HFFc6 (cell line): Measurements from ENCODE around the gene LCNL1. TPM values are rescaled to one million over a fixed set of nuclear protein-coding genes. Genes with fewer than 3 reads are reported as not detected.
A peak's percentile ranks its signal among the peaks of the same experiment; 100 is the strongest.

Experiments
- DNase-seq: peaks from one replicate; pipeline ENCODE4 v3.0.0-alpha.2; 2018
- H3K27ac Mint-ChIP-seq: 2 replicates; pipeline ENCODE4 v1.8.0; 2020; ENCODE audit warnings: mild to moderate bottlenecking, mixed read lengths
- H3K27me3 Mint-ChIP-seq: 2 replicates; pipeline ENCODE4 v1.8.0; 2021; ENCODE audit warnings: mild to moderate bottlenecking, moderate library complexity, mixed read lengths; ENCODE audit not compliant: insufficient read depth
- H3K36me3 Mint-ChIP-seq: 2 replicates; pipeline ENCODE4 v1.8.0; 2021; ENCODE audit warnings: low read depth, mixed read lengths
- H3K4me1 Mint-ChIP-seq: 2 replicates; pipeline ENCODE4 v1.8.0; 2020; ENCODE audit warnings: low read depth, mixed read lengths
- H3K4me3 Mint-ChIP-seq: 2 replicates; pipeline ENCODE4 v1.8.0; 2020; ENCODE audit warnings: mild to moderate bottlenecking, moderate library complexity, mixed read lengths
- H3K9me3 Mint-ChIP-seq: 2 replicates; pipeline ENCODE4 v1.8.0; 2020; ENCODE audit warnings: mild to moderate bottlenecking, mixed read lengths
- CTCF ChIP-seq: fragments of 200-600 bp; sonication (generic); IDR thresholded peaks from 2 replicates; pipeline ENCODE4 v1.5.0; 2021; ENCODE audit warnings: antibody characterized with exemption, mild to moderate bottlenecking
- total RNA-seq, 6 experiments: library from RNA; stranded (reverse); fragmentation: NEBNext Ultra II Directional; extraction: Animal tissue kit (Norgen Biotek cat#: 25700); gene quantifications; 2 replicates in 1 of 6; 3 replicates in 5 of 6; pipeline ENCODE4 v1.2.3, GENCODE V29; 2021

The LCNL1 gene
- total RNA-seq, 6 experiments from 2014 or later = not detected

DNA sequence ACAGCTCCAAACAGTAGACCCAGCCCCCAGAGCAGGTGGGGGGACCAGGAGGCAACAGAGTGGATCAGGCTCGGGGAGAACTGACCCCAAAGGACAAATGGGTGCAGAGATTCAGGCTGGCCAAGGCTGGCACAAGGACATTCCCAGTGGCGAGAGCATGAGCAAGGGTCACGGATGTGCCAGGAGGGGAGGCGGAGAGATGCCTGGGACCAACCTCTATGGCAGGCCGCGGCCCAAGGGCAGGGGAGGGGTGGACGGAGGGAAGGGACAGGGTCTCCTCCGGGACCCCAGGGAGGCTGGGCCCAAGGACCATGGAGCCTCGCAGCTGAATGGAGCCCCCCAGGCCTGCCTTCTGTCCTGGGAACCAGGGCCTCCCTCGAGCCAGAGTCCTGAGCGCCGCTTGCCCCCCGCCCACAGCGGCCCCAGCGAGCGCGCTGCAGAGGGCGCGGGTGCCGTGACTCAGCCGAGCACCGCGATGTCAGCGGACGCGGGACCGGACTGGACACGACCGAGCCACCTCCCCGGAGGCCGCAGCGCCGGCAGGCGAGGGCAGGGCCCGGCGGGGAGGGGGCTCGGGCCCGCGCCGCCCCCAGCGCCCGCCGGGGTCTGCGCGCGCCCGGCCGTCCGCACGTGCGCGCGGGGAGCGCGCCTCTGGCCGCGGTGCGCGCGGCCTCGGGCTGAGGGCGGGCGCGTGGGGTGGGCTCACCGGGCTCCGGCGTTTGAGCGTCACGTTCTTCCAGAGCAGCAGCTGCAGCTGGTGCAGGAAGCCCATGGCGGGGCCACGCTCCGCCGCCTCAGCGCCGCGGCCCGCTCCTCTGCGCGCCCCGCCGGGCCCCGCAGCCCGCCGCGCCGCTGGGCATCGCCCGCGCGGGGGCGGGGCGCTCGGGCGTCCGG, 44.8 kb downstream of the LCNL1 start, which contains the start of gene ABCA2:
TSS of gene ABCA2 (minus strand) at position 869 of the 894 bp plus-strand sequence. CDS start at position 772, 97 bp downstream.
- no peak for DNase-seq
- Mint-ChIP-seq H3K4me1 (0 out of 2 replicates have a peak, but pooled peaks cover 5% of the 10 kb centered on the region), H3K27me3 (no peaks in the 10 kb centered on the region), H3K36me3 (no peaks in the 10 kb centered on the region), H3K9me3 (no peaks in the 10 kb centered on the region), H3K27ac (no peak within 1 kb of the TSS), H3K4me3 (peak within 1 kb of the TSS; percentile 86)
- no peak for TF ChIP-seq CTCF

GRCh38 chr9:137028263-137029057, 45.7 kb downstream of the LCNL1 start:
- Mint-ChIP-seq H3K4me1 (0 out of 2 replicates have a peak, but pooled peaks cover 5% of the 10 kb centered on the region), H3K27ac (no peak overlapping the region), H3K4me3 (peak overlapping the region; percentile 46), H3K27me3 (no peaks in the 10 kb centered on the region), H3K36me3 (no peaks in the 10 kb centered on the region), H3K9me3 (no peaks in the 10 kb centered on the region)
- TF ChIP-seq CTCF = no peak
- peak; percentile 26 for DNase-seq

GRCh38 chr9:137029058-137029936, 46.5 kb downstream of the LCNL1 start:
- peak; percentile 26 for DNase-seq
- TF ChIP-seq CTCF = peak; percentile 92
- Mint-ChIP-seq H3K36me3 (no peaks in the 10 kb centered on the region), H3K9me3 (no peaks in the 10 kb centered on the region), H3K27ac (no peak overlapping the region), H3K4me3 (peak overlapping the region; percentile 46; the same call in 1 of the 2 replicates), H3K4me1 (0 out of 2 replicates have a peak, but pooled peaks cover 5% of the 10 kb centered on the region), H3K27me3 (no peaks in the 10 kb centered on the region)

DNA sequence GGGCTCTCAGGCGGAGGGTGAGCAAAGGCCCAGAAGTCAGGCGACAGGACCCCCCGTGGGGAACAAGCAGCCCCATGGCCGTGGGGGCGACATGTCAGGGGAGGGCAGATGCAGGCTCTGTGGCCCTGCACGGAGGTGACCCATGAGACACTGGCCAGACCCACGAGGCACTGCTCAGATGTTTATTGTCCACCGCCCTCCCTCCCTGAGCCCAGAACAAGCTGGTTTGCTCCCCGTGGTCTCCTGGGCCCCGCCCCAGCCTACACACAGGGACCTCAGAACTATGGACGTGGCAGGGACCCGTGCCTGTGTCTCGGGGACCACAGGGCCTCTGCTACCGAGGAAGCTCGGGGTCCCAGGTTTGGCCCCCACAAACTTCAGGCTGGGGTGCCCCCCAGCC, 47.2 kb downstream of the LCNL1 start:
- TF ChIP-seq CTCF = no peak
- Mint-ChIP-seq H3K4me3 (no peak overlapping the region), H3K4me1 (0 out of 2 replicates have a peak, but pooled peaks cover 5% of the 10 kb centered on the region), H3K27ac (no peak overlapping the region), H3K27me3 (no peaks in the 10 kb centered on the region; the same call in 1 of the 2 replicates), H3K9me3 (no peaks in the 10 kb centered on the region), H3K36me3 (no peaks in the 10 kb centered on the region)
- no peak for DNase-seq
